H9 (cell line): ENCODE data around the gene ADAMTSL3. TPM values are rescaled to one million over a fixed set of nuclear protein-coding genes. Genes with fewer than 3 reads are reported as not detected.

Experiments
- DNase-seq: peaks from one replicate; pipeline ENCODE4 v3.0.0-alpha.2; 2017
- H2AFZ ChIP-seq: one replicate; pipeline ENCODE4 v1.6.1; 2013; ENCODE audit warnings: mild to moderate bottlenecking, low read length, control low read depth, moderate library complexity
- H2AK5ac ChIP-seq: 2 replicates; pipeline ENCODE4 v1.6.1; 2013; ENCODE audit warnings: low read length, control low read depth, mixed read lengths; ENCODE audit not compliant: insufficient read length
- H2BK120ac ChIP-seq: one replicate; pipeline ENCODE4 v1.6.1; 2013; ENCODE audit warnings: low read depth, mild to moderate bottlenecking, low read length, control low read depth, inconsistent platforms; ENCODE audit not compliant: poor library complexity, severe bottlenecking
- H2BK12ac ChIP-seq: 2 replicates; pipeline ENCODE4 v1.6.1; 2013; ENCODE audit warnings: low read length, control low read depth, mixed read lengths, low read depth; ENCODE audit not compliant: insufficient read length
- H2BK15ac ChIP-seq: 2 replicates; pipeline ENCODE4 v1.6.1; 2013; ENCODE audit warnings: low read depth, low read length, control low read depth
- H2BK20ac ChIP-seq: one replicate; pipeline ENCODE4 v1.6.1; 2013; ENCODE audit warnings: low read depth, mild to moderate bottlenecking, low read length, control low read depth, inconsistent platforms; ENCODE audit not compliant: poor library complexity, severe bottlenecking
- H2BK5ac ChIP-seq: 2 replicates; pipeline ENCODE4 v1.6.1; 2013; ENCODE audit warnings: low read length, control low read depth, mixed read lengths; ENCODE audit not compliant: insufficient read length
- H3K14ac ChIP-seq: 2 replicates; pipeline ENCODE4 v1.6.1; 2013; ENCODE audit warnings: low read length, control low read depth; ENCODE audit not compliant: insufficient read depth
- H3K18ac ChIP-seq: 2 replicates; pipeline ENCODE4 v1.6.1; 2013; ENCODE audit warnings: low read depth, mild to moderate bottlenecking, mixed read lengths, low read length, control low read depth; ENCODE audit not compliant: insufficient read length
- H3K23ac ChIP-seq: 2 replicates; pipeline ENCODE4 v1.6.1; 2013; ENCODE audit warnings: low read length, control low read depth, mixed read lengths, low read depth; ENCODE audit not compliant: insufficient read length
- H3K23me2 ChIP-seq: 2 replicates; pipeline ENCODE4 v1.6.1; 2013; ENCODE audit warnings: low read depth, mild to moderate bottlenecking, mixed read lengths, low read length, control low read depth; ENCODE audit not compliant: insufficient read length, poor library complexity, severe bottlenecking
- H3K27ac ChIP-seq: 2 replicates; pipeline ENCODE4 v1.5.1; 2013; ENCODE audit warnings: low read length, control low read depth, mixed read lengths, low read depth; ENCODE audit not compliant: insufficient read length
- H3K27me3 ChIP-seq: 2 replicates; pipeline ENCODE4 v1.6.1; 2013; ENCODE audit warnings: low read length, control low read depth, inconsistent platforms; ENCODE audit not compliant: insufficient read depth
- H3K4ac ChIP-seq: 2 replicates; pipeline ENCODE4 v1.6.1; 2013; ENCODE audit warnings: low read depth, mild to moderate bottlenecking, control low read depth, inconsistent platforms, low read length, moderate library complexity
- H3K4me1 ChIP-seq: 2 replicates; pipeline ENCODE4 v1.6.1; 2013; ENCODE audit warnings: low read length, control low read depth, inconsistent platforms; ENCODE audit not compliant: insufficient read depth
- H3K4me2 ChIP-seq: 2 replicates; pipeline ENCODE4 v1.6.1; 2013; ENCODE audit warnings: low read length, control low read depth, mixed read lengths; ENCODE audit not compliant: insufficient read length, insufficient read depth
- H3K56ac ChIP-seq: 2 replicates; pipeline ENCODE4 v1.6.1; 2013; ENCODE audit warnings: low read depth, mild to moderate bottlenecking, mixed read lengths, low read length, control low read depth; ENCODE audit not compliant: insufficient read length
- H3K79me1 ChIP-seq: 2 replicates; pipeline ENCODE4 v1.6.1; 2013; ENCODE audit warnings: low read depth, mild to moderate bottlenecking, moderate library complexity, low read length, control low read depth, inconsistent platforms; ENCODE audit not compliant: insufficient read depth, poor library complexity, severe bottlenecking
- H3K79me2 ChIP-seq: 2 replicates; pipeline ENCODE4 v1.6.1; 2013; ENCODE audit warnings: low read length, control low read depth, inconsistent platforms; ENCODE audit not compliant: insufficient read depth
- H3K9ac ChIP-seq: 2 replicates; pipeline ENCODE4 v1.6.1; 2013; ENCODE audit warnings: low read length, control low read depth, mixed read lengths; ENCODE audit not compliant: insufficient read length; ENCODE audit errors: extremely low read depth
- H3K9me3 ChIP-seq: one replicate; pipeline ENCODE4 v1.6.1; 2013; ENCODE audit warnings: low read depth, low read length, inconsistent platforms; ENCODE audit not compliant: control insufficient read depth
- H3T11ph ChIP-seq: one replicate; pipeline ENCODE4 v1.6.1; 2013; ENCODE audit warnings: mild to moderate bottlenecking, low read length, control low read depth, inconsistent platforms
- H4K20me1 ChIP-seq: one replicate; pipeline ENCODE4 v1.6.1; 2013; ENCODE audit not compliant: control insufficient read depth, insufficient read length, insufficient read depth
- H4K5ac ChIP-seq: 2 replicates; pipeline ENCODE4 v1.6.1; 2013; ENCODE audit warnings: low read depth, mild to moderate bottlenecking, mixed read lengths, low read length, control low read depth; ENCODE audit not compliant: insufficient read length
- H4K8ac ChIP-seq: replicated peaks from 2 replicates; pipeline ENCODE4 v1.6.1; 2013; ENCODE audit warnings: low read length, control low read depth, mixed read lengths, low read depth; ENCODE audit not compliant: insufficient read length
- H4K91ac ChIP-seq: 2 replicates; pipeline ENCODE4 v1.6.1; 2013; ENCODE audit warnings: low read depth, mild to moderate bottlenecking, moderate library complexity, mixed read lengths, low read length, control low read depth; ENCODE audit not compliant: insufficient read length
- H3K27ac Mint-ChIP-seq, 3 experiments: 2 replicates in 2 of 3; 3 replicates in 1 of 3; pipeline ENCODE4 v1.8.0; 2020 to 2021; ENCODE audit warnings: mixed read lengths in 3 of 3, mild to moderate bottlenecking in 1 of 3, moderate library complexity in 1 of 3
- H3K27me3 Mint-ChIP-seq: 2 replicates; pipeline ENCODE4 v1.8.0; 2021; ENCODE audit warnings: low read depth, mild to moderate bottlenecking, moderate library complexity, mixed read lengths
- H3K36me3 Mint-ChIP-seq, 3 experiments: 2 replicates in 2 of 3; 3 replicates in 1 of 3; pipeline ENCODE4 v1.8.0; 2020 to 2021; ENCODE audit warnings: low read depth in 3 of 3, mixed read lengths in 3 of 3; ENCODE audit not compliant: insufficient read depth in 1 of 3
- H3K4me1 Mint-ChIP-seq, 2 experiments: 2 replicates each; pipeline ENCODE4 v1.8.0; 2020; ENCODE audit warnings: mixed read lengths in 2 of 2
- H3K4me3 Mint-ChIP-seq, 2 experiments: 2 replicates in 1 of 2; 3 replicates in 1 of 2; pipeline ENCODE4 v1.8.0; 2020 to 2021; ENCODE audit warnings: mild to moderate bottlenecking in 2 of 2, mixed read lengths in 2 of 2, moderate library complexity in 1 of 2
- H3K9me3 Mint-ChIP-seq, 2 experiments: 2 replicates in 1 of 2; 3 replicates in 1 of 2; pipeline ENCODE4 v1.8.0; 2020; ENCODE audit warnings: mild to moderate bottlenecking in 2 of 2, mixed read lengths in 2 of 2, moderate library complexity in 1 of 2
- CTCF ChIP-seq: fragments of 200-600 bp; sonication (generic); conservative IDR thresholded peaks from 3 replicates; pipeline ENCODE4 v1.8.0; 2021; ENCODE audit warnings: antibody characterized with exemption, mild to moderate bottlenecking
- WGBS: extraction: QIAGEN DNeasy Blood & Tissue Kit; methylation state at CpG from one replicate; pipeline ENCODE4 v1.1.7; 2013; ENCODE audit warnings: missing lambda C conversion rate, low lambda C conversion rate, mixed read lengths; ENCODE audit not compliant: insufficient read length; ENCODE audit errors: extremely low coverage; 5-methylcytosine and 5-hydroxymethylcytosine counted together
- total RNA-seq: library from RNA; stranded (reverse); gene quantifications from 2 replicates; pipeline ENCODE4 v1.2.1, GENCODE V29; 2021

The ADAMTSL3 gene
- total RNA-seq, 1 experiment from 2014 or later = 0.39 TPM

DNA sequence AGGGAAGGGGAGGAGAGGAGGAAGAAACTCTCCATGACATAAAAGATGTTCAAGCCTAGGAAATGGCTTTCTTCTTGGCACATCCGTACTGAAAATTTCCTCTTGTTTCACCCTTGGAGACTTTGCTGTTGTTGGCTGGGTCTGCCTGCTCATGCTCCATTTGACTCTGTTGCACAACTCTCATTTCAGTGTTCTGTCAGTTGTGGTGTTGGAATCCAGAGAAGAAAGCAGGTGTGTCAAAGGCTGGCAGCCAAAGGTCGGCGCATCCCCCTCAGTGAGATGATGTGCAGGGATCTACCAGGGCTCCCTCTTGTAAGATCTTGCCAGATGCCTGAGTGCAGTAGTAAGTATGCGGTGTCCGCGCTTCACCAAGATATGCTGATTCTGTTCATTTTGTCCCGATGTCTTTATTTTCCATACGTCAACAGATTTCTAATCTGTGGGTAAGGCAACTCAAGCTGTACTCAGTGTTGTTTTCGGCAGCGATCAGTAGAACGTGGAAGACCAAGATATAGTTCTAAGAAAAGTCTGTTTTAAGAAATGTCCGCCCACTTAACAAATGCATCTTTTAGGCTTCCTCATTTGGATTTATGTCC lies 316.5 kb downstream of the ADAMTSL3 start:
- H3K79me1 ChIP-seq = no peaks in the 10 kb centered on the region
- H3K9me3 Mint-ChIP-seq = peaks cover 26 to 28% of the 10 kb centered on the region in 2 experiments
- no peak overlapping the region for H4K8ac ChIP-seq
- no peak overlapping the region for H2AK5ac ChIP-seq
- H3K9me3 ChIP-seq = no peaks in the 10 kb centered on the region
- peaks cover 4% of the 10 kb centered on the region for H3K27me3 Mint-ChIP-seq
- no peak overlapping the region for H2BK12ac ChIP-seq
- no peaks in the 10 kb centered on the region for H3K4me1 ChIP-seq
- H3K23ac ChIP-seq = no peak overlapping the region
- H3K9ac ChIP-seq = no peak overlapping the region
- no peak overlapping the region for H2AFZ ChIP-seq
- no peak overlapping the region for H3T11ph ChIP-seq
- no peak overlapping the region for H3K14ac ChIP-seq
- H3K23me2 ChIP-seq = no peaks in the 10 kb centered on the region
- no CpG with 5 or more reads among the region's 12 CpGs for WGBS
- H2BK20ac ChIP-seq = no peak overlapping the region
- H4K5ac ChIP-seq = no peak overlapping the region
- DNase-seq = no peak
- H2BK120ac ChIP-seq = no peak overlapping the region
- no peaks in the 10 kb centered on the region for H3K27me3 ChIP-seq
- TF ChIP-seq CTCF = no peak
- H3K4ac ChIP-seq = no peak overlapping the region
- no peak overlapping the region for H3K27ac ChIP-seq
- H3K18ac ChIP-seq = no peak overlapping the region
- no peak overlapping the region for H3K4me2 ChIP-seq
- H2BK15ac ChIP-seq = no peak overlapping the region
- H3K36me3 Mint-ChIP-seq = no peaks in the 10 kb centered on the region; a peak in 3 of 7 replicates
- H3K79me2 ChIP-seq = no peaks in the 10 kb centered on the region
- no peak overlapping the region for H3K56ac ChIP-seq
- H3K27ac Mint-ChIP-seq = no peak overlapping the region
- H4K20me1 ChIP-seq = no peaks in the 10 kb centered on the region
- no peaks in the 10 kb centered on the region for H3K4me1 Mint-ChIP-seq
- H3K4me3 Mint-ChIP-seq = no peak overlapping the region
- no peak overlapping the region for H2BK5ac ChIP-seq
- H4K91ac ChIP-seq = no peak overlapping the region
